ENCODE measurements around the gene DNAJB9.

The DNAJB9 gene

GRCh38 chr7:108570146-108570755 is 577 bp downstream of the DNAJB9 start:
- DNase-seq, result peak; percentile 86

DNA sequence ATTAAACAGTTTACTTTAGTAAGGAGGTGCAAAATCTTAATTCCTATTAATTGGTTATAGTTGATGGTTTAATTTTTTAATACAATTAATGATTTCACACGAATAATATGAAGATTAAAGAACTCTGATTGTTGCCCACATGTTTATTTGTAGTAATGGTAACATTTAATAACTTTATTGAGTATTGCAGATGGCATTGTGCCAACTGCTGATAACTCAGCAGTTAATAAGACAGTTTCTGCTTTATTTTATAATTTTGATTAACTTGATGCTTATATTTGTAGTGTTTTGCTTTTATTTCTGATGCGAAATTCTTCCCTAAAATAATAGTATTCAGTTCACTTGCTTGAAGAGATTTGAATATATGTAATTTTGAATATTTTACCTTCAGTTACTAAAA is 2.8 kb downstream of the DNAJB9 start:
- no peak for DNase-seq

GRCh38 chr7:108575156-108575555 is 5.5 kb downstream of the DNAJB9 start:
- DNase-seq, result no peak

DNA sequence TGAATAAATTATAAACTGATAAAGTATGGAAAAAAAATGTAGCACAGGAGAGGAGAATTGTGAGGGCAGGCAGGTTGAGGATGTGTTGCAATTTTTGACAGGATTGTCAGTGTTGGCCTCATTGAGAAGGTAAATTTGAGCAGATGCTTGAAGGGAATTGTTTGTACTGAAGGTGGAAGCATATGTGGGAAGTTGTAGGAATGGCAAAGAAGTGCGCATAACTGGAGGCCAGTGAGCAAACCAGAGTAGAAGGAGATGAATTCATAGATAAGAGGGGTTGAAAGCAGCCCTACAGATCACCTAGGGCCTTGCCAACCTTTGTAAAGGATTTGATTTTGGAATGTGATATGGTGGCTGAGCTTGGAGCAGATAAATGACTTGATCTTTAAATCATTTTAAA is 6.4 kb downstream of the DNAJB9 start:
- DNase-seq, result no peak

GRCh38 chr7:108578937-108579336 is 9.3 kb downstream of the DNAJB9 start:
- DNase-seq, result no peak

- DNase-seq, result no peak
These were observed 10.6 kb downstream of the DNAJB9 start for GRCh38 chr7:108580298-108580697.

GRCh38 chr7:108581655-108582491 is 12.2 kb downstream of the DNAJB9 start:
- DNase-seq, result no peak

GRCh38 chr7:108584211-108584610 is 14.5 kb downstream of the DNAJB9 start:
- peak; percentile 26 for DNase-seq

- DNase-seq, result no peak
These were observed 16.2 kb downstream of the DNAJB9 start for GRCh38 chr7:108585843-108586242.

GRCh38 chr7:108586274-108586710 is 16.6 kb downstream of the DNAJB9 start:
- DNase-seq, result no peak

- DNase-seq, result no peak
These were observed 19.5 kb downstream of the DNAJB9 start for GRCh38 chr7:108589199-108589598.

DNA sequence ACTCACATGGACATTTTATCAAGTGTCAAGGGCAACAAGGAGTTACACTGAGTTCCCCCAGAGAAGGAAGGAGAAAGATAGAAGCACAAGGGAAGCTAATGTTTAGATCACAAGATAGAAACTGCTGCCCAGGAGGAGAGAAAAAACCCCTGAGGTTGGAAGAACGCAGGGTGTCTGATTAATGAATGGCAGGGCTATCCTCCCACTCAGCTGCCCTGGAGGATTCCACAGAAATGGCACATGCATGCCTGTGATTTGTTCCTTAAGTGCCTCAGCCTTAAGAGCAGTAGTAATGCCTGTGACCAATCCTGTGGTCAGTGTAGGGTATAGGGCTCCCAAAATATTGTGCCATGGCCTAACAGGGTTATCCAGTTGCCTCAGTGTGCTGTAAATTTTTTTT is 20.2 kb downstream of the DNAJB9 start:
- DNase-seq, result no peak

DNA sequence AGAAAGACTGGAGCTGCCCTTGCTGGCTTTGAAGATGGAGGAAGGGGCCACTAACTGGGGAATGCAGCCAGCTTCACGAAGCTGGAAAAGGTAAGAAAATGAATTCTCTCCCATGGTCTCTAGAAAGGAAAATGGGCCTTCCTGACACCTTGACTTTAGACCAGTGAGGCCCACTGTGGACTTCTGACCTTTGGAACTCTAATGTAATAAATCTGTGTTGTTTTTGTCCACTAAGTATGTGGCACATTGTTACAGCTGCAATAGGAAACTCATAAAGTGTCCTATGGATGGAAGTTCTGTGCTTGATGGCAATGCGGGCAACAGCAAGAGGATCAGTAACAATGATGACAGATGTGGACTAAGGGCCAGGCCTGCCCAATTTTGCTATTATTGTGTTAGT is 20.9 kb downstream of the DNAJB9 start:
- DNase-seq, result no peak

DNA sequence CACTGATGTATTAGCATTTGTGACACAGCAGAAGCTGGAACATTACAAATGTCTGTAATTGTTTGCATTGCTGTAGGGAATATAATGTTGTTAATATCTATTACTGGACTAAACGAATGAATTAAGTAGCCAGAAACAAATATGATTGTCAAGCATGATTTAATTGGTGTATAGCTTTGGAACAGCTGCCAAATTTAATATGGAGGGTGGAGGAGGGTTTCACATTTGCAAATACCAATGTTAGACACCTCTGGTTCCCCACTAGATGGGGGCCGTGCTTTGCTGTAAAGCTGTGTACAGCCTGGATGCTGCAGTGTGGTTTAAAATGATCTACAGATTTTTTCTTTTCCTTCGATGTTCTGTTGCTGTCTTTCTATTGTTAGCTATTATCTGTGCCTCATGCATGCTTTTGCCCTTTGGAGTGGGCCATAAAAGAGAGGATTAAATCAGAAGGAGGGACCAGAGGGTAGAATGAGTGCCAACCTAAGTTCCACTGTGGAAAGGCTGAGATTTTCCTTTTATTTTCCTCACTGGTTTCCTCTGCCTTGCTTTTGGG is 23.1 kb downstream of the DNAJB9 start:
- DNase-seq, result peak; percentile 14

- DNase-seq, result no peak
These were observed 26.9 kb downstream of the DNAJB9 start for GRCh38 chr7:108596560-108596959.

DNA sequence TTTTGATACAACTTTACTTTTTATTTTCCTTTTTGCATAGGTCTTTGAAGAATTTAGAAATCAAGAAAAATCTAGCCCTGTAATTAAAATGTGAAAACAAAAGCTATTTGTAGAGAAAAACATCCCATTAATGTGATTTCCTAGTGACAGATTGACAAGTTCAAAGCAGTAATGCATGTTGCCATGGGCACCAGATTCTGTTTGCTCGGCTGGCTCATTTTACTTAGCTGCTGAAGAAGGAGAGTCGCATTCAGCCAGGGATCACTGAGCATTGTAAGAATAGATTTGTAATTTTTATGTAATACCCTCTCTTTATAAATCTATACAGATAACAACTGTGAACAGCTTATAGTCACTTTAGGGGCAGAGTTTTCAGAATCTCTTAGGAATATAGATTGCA is 28.5 kb downstream of the DNAJB9 start:
- peak; percentile 91 for DNase-seq

DNA sequence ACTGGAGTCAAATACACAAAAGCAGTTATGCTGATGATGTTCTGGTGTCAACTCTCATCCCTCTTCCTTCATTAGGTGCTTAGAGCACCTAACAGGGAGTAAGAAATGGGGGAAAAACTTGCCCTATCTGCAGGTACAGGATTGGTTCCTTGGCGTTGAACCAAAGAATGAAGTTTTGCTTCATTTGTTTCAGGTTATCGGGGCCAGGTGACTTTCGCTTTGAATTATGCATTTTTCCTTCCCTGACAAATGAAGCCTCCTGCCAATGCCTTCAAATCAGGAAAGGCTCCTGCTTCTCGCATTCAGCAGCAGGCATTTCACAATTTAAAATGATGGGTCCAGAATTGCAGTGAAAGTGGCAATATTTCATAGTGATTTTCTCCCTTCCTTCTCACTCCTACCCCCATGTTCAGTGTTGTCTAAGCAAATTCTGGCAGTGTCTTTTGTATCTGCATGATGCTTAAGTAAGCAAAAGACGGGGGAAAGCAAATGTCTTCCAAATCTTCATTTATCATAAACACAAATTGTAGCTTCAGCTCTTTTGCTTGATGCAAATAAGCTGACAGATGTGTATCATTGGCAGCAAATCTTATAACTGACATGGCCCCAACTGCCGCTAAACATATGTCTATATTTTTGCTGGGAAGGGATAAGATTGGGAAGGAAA is 29.4 kb downstream of the DNAJB9 start:
- peak; percentile 43 for DNase-seq

DNA sequence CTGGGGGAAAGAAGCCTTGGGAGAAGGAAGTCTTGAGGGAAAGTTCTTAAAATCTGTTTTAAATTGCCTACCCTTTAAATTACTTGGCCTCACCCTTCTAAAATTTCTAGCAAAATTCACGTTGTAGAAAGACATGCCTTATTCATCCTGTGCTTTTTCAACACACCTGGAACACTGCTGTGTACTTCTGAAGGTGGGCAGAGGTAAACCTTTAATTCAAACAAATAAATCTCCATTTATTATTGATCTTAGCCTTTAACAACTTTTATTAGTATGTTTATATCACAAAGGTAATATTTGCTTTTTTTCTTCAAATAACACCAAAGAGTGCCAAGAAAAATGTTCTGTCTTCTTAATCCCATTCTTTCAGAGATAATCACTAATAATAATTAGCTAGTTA is 30.7 kb downstream of the DNAJB9 start:
- DNase-seq, result no peak

DNA sequence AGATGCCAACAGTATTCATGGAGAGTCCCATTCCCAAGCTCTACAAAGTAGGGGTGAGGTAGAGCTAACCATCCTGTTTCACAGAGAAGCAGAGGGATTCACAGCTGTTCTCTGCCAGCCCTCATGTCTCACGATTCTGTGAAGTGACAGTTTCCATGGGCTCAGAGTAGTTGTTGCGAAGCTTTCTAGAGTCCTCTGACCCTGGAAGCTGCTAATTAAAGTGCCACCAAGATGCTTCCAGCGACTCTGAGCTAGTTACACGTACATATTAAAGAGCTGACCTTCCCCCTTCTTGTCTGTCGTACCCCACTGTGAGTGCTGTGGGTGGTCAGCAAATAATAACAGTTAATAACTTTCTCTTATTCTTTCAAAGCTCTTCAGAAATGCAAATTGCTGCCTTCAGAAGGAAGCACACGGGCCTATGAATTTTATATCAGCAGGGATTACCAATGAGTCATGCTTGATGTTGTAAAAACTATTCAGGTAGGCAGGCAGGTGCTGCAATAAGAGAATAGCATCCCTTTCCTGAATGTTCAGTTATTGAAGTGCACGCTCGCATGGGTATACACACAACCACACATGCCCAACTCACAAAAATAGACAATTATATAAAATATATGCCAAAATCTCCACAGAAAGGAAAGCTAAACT is 34.1 kb downstream of the DNAJB9 start:
- DNase-seq, result peak; percentile 48

DNA sequence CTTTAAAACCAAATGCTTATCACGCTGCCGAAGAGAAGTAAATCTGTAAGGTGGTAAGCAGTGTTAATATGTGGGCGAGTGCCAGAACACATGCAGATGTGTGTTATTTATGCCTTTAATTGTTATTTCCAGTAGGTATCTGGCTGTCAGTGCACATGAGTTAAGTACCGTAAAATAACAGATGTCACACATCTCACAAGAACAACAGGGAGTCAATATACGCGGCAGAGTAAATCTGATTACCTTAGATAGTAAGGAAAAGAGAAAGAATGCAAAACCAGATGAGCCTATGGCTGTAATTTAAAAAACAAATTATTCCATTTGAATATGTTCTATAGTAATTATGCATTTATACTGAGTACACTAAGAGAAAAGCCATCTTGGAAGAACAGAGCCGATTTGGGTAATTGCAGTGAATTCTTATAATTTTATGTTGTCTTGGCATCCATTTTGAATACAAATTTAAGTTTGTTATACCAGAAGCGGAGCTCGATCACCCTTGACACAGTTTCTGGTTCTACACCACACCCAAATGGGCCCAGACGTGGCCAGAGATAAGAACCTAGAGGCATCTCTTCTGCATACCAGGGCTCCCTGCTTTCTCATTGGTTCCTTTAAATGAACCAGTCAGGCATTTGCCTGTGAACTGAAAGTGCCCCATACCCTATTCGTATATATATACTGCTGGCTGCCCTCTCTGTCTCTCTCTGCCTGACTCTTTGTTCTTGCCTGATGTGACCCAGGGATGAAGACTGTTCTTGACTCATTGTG is 34.8 kb downstream of the DNAJB9 start:
- no peak for DNase-seq

GRCh38 chr7:108605559-108606201 is 36.0 kb downstream of the DNAJB9 start:
- DNase-seq, result no peak

DNA sequence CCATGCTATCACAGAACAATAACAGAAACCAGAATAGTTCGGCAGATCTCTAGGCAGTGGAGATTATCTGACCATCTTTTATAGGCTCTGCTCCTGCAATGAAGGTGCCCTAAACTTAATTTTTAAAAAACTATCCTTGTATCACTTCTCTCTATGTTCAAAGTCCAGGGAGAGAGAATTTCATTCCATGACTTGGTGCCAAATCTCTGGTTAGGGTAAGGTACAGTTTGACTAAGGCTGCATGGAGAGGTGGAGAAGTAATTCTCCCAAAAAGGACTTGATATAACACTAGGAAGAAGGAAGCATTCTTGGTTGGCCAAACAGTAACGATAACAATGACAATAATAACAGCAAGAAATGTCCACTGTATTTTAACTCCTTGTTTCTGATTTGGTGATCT is 40.0 kb downstream of the DNAJB9 start:
- DNase-seq, result no peak
